ENCODE data around the gene IRF7. TPM values are rescaled to one million over a fixed set of nuclear protein-coding genes. Genes with fewer than 3 reads are reported as not detected.
"Not testable (repeated sequence)": the region's sequence is repeated elsewhere in the genome, so short reads cannot be mapped to it uniquely, and the experiment has no call there.

Gene IRF7
- total RNA-seq, 4 donors from 2014 or later = 33.7 to 40.9 (median 36.6) TPM

- TF ChIP-seq, protein P1, sequence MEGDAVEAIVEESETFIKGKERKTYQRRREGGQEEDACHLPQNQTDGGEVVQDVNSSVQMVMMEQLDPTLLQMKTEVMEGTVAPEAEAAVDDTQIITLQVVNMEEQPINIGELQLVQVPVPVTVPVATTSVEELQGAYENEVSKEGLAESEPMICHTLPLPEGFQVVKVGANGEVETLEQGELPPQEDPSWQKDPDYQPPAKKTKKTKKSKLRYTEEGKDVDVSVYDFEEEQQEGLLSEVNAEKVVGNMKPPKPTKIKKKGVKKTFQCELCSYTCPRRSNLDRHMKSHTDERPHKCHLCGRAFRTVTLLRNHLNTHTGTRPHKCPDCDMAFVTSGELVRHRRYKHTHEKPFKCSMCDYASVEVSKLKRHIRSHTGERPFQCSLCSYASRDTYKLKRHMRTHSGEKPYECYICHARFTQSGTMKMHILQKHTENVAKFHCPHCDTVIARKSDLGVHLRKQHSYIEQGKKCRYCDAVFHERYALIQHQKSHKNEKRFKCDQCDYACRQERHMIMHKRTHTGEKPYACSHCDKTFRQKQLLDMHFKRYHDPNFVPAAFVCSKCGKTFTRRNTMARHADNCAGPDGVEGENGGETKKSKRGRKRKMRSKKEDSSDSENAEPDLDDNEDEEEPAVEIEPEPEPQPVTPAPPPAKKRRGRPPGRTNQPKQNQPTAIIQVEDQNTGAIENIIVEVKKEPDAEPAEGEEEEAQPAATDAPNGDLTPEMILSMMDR (IDR thresholded peaks at IDR 0.05) = no peak
- no peak for TF ChIP-seq POLR2A (IDR thresholded peaks at IDR 0.05)
- peak; percentile 94 to 99 for DNase-seq (ENCODE audit: low spot score in 2 of 2)
- intact Hi-C loops (cut with DNase I; ENCODE audit: low total_unique reads) = no loop called here
- peak within 1 kb of the TSS; percentile 84 for H3K4me3 ChIP-seq (ENCODE audit: low read depth, poor library complexity, severe bottlenecking)
- WGBS, 2 donors = 1 to 2% methylated on average over 22 of the region's 99 CpGs
These were observed 39.6 kb downstream of the IRF7 start, which contains the start of gene PHRF1 for GRCh38 chr11:575996-576768. TSS of gene PHRF1 (plus strand) at chr11:576470. CDS start at chr11:581513, 5,043 bp downstream.

DNA sequence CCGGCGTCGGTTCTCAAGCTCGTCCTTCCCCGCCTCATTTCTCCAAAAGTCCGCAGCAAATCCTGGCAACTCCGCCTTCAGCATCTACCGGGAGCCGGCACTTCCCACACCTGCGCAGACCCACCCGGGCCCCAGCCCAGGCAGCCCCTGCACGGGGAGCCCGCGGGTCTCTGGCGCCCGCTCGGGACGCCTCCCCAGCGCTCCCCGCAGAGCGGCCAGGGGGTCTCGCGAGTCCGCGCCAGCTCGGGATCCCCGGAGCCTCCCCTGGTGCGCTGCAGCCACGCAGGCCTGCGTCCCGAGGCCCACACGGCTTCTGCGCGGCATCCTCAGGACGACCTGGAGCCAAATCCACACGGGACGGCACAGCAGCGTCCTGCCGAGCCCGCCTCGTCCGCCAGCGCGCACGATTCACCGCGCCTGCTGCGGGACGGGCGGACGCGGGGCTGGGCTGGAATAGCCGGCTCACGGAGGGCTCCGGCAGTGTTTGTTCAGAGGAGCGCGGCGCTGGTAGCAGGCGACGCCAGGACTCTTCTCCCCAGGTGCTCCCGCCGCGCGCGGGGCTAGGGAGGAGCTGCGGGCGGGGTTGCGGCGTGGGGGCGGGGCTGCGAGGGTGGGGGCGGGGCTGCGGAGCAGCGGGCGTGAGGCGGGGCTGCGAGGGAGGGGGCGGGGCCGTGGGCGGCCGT lies 40.3 kb downstream of the IRF7 start:
- TF ChIP-seq POLR2A (IDR thresholded peaks at IDR 0.05) = no peak
- TF ChIP-seq, protein P1 (IDR thresholded peaks at IDR 0.05) = no peak
- peak overlapping the region; percentile 44 for H3K4me3 ChIP-seq (ENCODE audit: low read depth, poor library complexity, severe bottlenecking)
- intact Hi-C loops (cut with DNase I; ENCODE audit: low total_unique reads) = no loop called here
- peak in 1 of 2 donors; percentile 94 for DNase-seq (ENCODE audit: low spot score in 2 of 2)
- WGBS, 2 donors = 1% methylated on average over 16 to 23 of the region's 81 CpGs

DNA sequence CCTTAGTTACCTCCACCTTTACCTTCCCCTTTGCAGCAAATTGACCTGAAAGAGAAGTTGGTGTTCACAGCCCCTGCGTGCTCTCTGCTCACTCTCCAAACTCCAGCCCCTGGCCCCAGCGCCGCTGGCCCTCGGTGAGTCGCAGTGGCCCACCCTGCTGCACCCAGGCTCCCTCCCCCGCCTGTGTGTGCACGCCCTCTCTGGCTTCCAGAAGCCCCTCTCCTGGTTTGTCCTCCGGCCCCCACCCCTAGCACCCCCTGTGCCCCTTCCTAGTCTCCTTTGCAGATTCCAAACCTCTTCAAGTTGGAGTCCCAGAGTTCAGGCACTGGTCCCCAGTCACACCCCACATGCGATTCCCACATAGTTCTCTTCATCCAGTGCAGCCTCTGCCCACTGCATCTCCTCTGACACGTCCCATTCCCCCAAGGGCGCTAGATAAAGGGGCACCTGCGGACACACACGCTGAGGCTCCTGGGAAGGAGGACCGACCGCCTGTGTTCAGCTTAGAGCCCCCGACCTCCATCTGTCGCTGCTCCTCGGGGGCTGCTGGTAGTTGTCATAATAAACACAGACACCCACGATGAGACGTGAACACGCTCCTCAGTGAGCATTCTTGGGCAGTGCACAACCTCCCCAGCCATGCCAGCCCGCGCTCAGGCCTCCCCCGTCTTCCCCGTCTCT lies 41.0 kb downstream of the IRF7 start:
- 24% methylated on average over 24 to 25 of the region's 25 CpGs for WGBS, 2 donors
- peak overlapping the region; percentile 44 for H3K4me3 ChIP-seq (ENCODE audit: low read depth, poor library complexity, severe bottlenecking)
- DNase-seq (ENCODE audit: low spot score in 2 of 2) = no peak
- TF ChIP-seq, protein P1 (IDR thresholded peaks at IDR 0.05) = no peak
- TF ChIP-seq POLR2A (IDR thresholded peaks at IDR 0.05) = no peak
- intact Hi-C loops (cut with DNase I; ENCODE audit: low total_unique reads) = no loop called here

- H3K4me3 ChIP-seq (ENCODE audit: low read depth, poor library complexity, severe bottlenecking); DNase-seq (ENCODE audit: low spot score in 2 of 2); intact Hi-C loops (cut with DNase I; ENCODE audit: low total_unique reads): not testable (repeated sequence)
- WGBS, 2 donors = 49 to 53% methylated on average over 14 of the region's 14 CpGs
These were observed 41.6 kb downstream of the IRF7 start for GRCh38 chr11:574031-574570.

- no peak overlapping the region for H3K4me3 ChIP-seq (ENCODE audit: low read depth, poor library complexity, severe bottlenecking)
- TF ChIP-seq, protein P1 (IDR thresholded peaks at IDR 0.05) = no peak
- TF ChIP-seq POLR2A (IDR thresholded peaks at IDR 0.05) = no peak
- DNase-seq (ENCODE audit: low spot score in 2 of 2) = no peak
- intact Hi-C loops (cut with DNase I; ENCODE audit: low total_unique reads) = no loop called here
- WGBS, 2 donors = 87 to 90% methylated on average over 16 of the region's 16 CpGs
These were observed 42.5 kb downstream of the IRF7 start for GRCh38 chr11:573146-573759.

All from lower leg skin (tissue), 4 donors.